Neural cell (in vitro differentiated cells): ENCODE data around the gene PPP1CA.

Experiments
- EP300 ChIP-seq: fragments of 450-650 bp; conservative IDR thresholded peaks from 2 replicates; pipeline ENCODE4 v1.6.1; 2014; ENCODE audit warnings: antibody characterized with exemption, mild to moderate bottlenecking, moderate library complexity; ENCODE audit not compliant: poor library complexity, severe bottlenecking
- POLR2AphosphoS5 ChIP-seq: IDR thresholded peaks from 2 replicates; pipeline ENCODE4 v1.6.1; 2012
- TF ChIP-seq, protein P1 (sequence below): fragments of 450-650 bp; IDR thresholded peaks from 2 replicates; pipeline ENCODE4 v1.5.1; 2014; ENCODE audit warnings: antibody characterized with exemption, mild to moderate bottlenecking, moderate library complexity; ENCODE audit not compliant: poor library complexity, severe bottlenecking
- TF ChIP-seq, protein P2 (sequence below): IDR thresholded peaks from 2 replicates; pipeline ENCODE4 v1.6.1; 2012; ENCODE audit warnings: borderline replicate concordance

GRCh38 chr11:67373648-67374570 lies 27.7 kb downstream of the PPP1CA start:
- TF ChIP-seq POLR2AphosphoS5 (no peak), EP300 (no peak)
- TF ChIP-seq, protein P1, sequence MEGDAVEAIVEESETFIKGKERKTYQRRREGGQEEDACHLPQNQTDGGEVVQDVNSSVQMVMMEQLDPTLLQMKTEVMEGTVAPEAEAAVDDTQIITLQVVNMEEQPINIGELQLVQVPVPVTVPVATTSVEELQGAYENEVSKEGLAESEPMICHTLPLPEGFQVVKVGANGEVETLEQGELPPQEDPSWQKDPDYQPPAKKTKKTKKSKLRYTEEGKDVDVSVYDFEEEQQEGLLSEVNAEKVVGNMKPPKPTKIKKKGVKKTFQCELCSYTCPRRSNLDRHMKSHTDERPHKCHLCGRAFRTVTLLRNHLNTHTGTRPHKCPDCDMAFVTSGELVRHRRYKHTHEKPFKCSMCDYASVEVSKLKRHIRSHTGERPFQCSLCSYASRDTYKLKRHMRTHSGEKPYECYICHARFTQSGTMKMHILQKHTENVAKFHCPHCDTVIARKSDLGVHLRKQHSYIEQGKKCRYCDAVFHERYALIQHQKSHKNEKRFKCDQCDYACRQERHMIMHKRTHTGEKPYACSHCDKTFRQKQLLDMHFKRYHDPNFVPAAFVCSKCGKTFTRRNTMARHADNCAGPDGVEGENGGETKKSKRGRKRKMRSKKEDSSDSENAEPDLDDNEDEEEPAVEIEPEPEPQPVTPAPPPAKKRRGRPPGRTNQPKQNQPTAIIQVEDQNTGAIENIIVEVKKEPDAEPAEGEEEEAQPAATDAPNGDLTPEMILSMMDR, result peak; percentile 34
- TF ChIP-seq, protein P2, sequence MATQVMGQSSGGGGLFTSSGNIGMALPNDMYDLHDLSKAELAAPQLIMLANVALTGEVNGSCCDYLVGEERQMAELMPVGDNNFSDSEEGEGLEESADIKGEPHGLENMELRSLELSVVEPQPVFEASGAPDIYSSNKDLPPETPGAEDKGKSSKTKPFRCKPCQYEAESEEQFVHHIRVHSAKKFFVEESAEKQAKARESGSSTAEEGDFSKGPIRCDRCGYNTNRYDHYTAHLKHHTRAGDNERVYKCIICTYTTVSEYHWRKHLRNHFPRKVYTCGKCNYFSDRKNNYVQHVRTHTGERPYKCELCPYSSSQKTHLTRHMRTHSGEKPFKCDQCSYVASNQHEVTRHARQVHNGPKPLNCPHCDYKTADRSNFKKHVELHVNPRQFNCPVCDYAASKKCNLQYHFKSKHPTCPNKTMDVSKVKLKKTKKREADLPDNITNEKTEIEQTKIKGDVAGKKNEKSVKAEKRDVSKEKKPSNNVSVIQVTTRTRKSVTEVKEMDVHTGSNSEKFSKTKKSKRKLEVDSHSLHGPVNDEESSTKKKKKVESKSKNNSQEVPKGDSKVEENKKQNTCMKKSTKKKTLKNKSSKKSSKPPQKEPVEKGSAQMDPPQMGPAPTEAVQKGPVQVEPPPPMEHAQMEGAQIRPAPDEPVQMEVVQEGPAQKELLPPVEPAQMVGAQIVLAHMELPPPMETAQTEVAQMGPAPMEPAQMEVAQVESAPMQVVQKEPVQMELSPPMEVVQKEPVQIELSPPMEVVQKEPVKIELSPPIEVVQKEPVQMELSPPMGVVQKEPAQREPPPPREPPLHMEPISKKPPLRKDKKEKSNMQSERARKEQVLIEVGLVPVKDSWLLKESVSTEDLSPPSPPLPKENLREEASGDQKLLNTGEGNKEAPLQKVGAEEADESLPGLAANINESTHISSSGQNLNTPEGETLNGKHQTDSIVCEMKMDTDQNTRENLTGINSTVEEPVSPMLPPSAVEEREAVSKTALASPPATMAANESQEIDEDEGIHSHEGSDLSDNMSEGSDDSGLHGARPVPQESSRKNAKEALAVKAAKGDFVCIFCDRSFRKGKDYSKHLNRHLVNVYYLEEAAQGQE, result no peak
